SU-DHL-6 (cell line): ENCODE results near the gene UBA1.

Experiments used
- CTCF ChIP-seq: fragments of 200-600 bp; sonication (generic); IDR thresholded peaks from one replicate; pipeline ENCODE4 v1.5.1; 2017; ENCODE audit warnings: antibody characterized with exemption, mild to moderate bottlenecking, low read length, moderate library complexity; ENCODE audit not compliant: insufficient read depth, poor library complexity, severe bottlenecking
- EZH2phosphoT487 ChIP-seq: fragments of 200-600 bp; sonication (generic), shearing (Covaris generic); conservative IDR thresholded peaks from 2 replicates; pipeline ENCODE4 v1.6.1; 2018; ENCODE audit warnings: mild to moderate bottlenecking, antibody characterized with exemption, low read length, moderate library complexity, mixed read lengths

- no peak for TF ChIP-seq CTCF
- no peak for TF ChIP-seq EZH2phosphoT487
Measured at GRCh38 chrX:47162927-47163583, 30.6 kb upstream of the UBA1 start.
